ENCODE results near the gene DOHH.

Gene DOHH

GRCh38 chr19:3443840-3444694, 56.4 kb downstream of the DOHH start:
- Histone ChIP-seq H3K4me3 (no peak overlapping the region), H3K9ac (ENCODE audit: insufficient read length) (no peak overlapping the region), H3K27ac (no peak overlapping the region), H3K9me3 (ENCODE audit: low read depth, low read length) (no peaks in the 10 kb centered on the region), H3K36me3 (ENCODE audit: insufficient read depth, low read length) (peaks cover 41% of the 10 kb centered on the region; the same call in 1 of the 2 replicates)
- TF ChIP-seq FOXP2 (optimal IDR thresholded peaks at IDR 0.05; ENCODE audit: control extremely low read depth, extremely low read length, insufficient read depth) (no peak), POLR2AphosphoS5 (IDR thresholded peaks at IDR 0.05; ENCODE audit: borderline replicate concordance, low read depth, low read length) (no peak), EZH2 (IDR thresholded peaks at IDR 0.05) (no peak)
- DNase-seq (ENCODE audit: low read depth, low spot score) = no peak

GRCh38 chr19:3442487-3443071, 57.9 kb downstream of the DOHH start:
- H3K36me3 ChIP-seq (ENCODE audit: insufficient read depth, low read length) = peaks cover 45% of the 10 kb centered on the region
- TF ChIP-seq POLR2AphosphoS5 (IDR thresholded peaks at IDR 0.05; ENCODE audit: borderline replicate concordance, low read depth, low read length) = no peak
- no peak for TF ChIP-seq EZH2 (IDR thresholded peaks at IDR 0.05)
- TF ChIP-seq FOXP2 (optimal IDR thresholded peaks at IDR 0.05; ENCODE audit: control extremely low read depth, extremely low read length, insufficient read depth) = no peak

GRCh38 chr19:3441986-3442329, 58.5 kb downstream of the DOHH start:
- Histone ChIP-seq H3K9ac (ENCODE audit: insufficient read length) (no peak overlapping the region), H3K4me3 (no peak overlapping the region), H3K9me3 (ENCODE audit: low read depth, low read length) (no peaks in the 10 kb centered on the region), H3K36me3 (ENCODE audit: insufficient read depth, low read length) (peaks cover 49% of the 10 kb centered on the region), H3K27ac (no peak overlapping the region)
- TF ChIP-seq EZH2 (IDR thresholded peaks at IDR 0.05) (no peak), FOXP2 (optimal IDR thresholded peaks at IDR 0.05; ENCODE audit: control extremely low read depth, extremely low read length, insufficient read depth) (no peak), POLR2AphosphoS5 (IDR thresholded peaks at IDR 0.05; ENCODE audit: borderline replicate concordance, low read depth, low read length) (no peak)
- no peak for DNase-seq (ENCODE audit: low read depth, low spot score)

More at GRCh38 chr19:3442487-3443071, 57.9 kb downstream of the DOHH start:
- no peak overlapping the region for H3K9ac ChIP-seq (ENCODE audit: insufficient read length)
- no peak overlapping the region for H3K4me3 ChIP-seq
- H3K9me3 ChIP-seq (ENCODE audit: low read depth, low read length) = no peaks in the 10 kb centered on the region
- no peak for DNase-seq (ENCODE audit: low read depth, low spot score)
- H3K27ac ChIP-seq = no peak overlapping the region

- Histone ChIP-seq H3K27ac (no peak overlapping the region), H3K36me3 (ENCODE audit: insufficient read depth, low read length) (peaks cover 54% of the 10 kb centered on the region), H3K9me3 (ENCODE audit: low read depth, low read length) (no peaks in the 10 kb centered on the region), H3K4me3 (no peak overlapping the region), H3K9ac (ENCODE audit: insufficient read length) (no peak overlapping the region)
- DNase-seq (ENCODE audit: low read depth, low spot score) = no peak
- TF ChIP-seq FOXP2 (optimal IDR thresholded peaks at IDR 0.05; ENCODE audit: control extremely low read depth, extremely low read length, insufficient read depth) (no peak), EZH2 (IDR thresholded peaks at IDR 0.05) (no peak), POLR2AphosphoS5 (IDR thresholded peaks at IDR 0.05; ENCODE audit: borderline replicate concordance, low read depth, low read length) (no peak)
Observed at GRCh38 chr19:3441089-3441985, 59.1 kb downstream of the DOHH start.
